Measurements from ENCODE around the gene LRRK1. TPM values are rescaled to one million over a fixed set of nuclear protein-coding genes. Genes with fewer than 3 reads are reported as not detected.
A peak's percentile ranks its signal among the peaks of the same experiment; 100 is the strongest.

LRRK1 gene
- total RNA-seq, 1 donor from 2014 or later: 4.8 TPM

- peak overlapping the region; percentile 83 for H3K27ac Mint-ChIP-seq (ENCODE audit: unreplicated experiment)
- peaks cover 13% of the 10 kb centered on the region for H3K27me3 Mint-ChIP-seq (ENCODE audit: unreplicated experiment)
- no peak for DNase-seq (ENCODE audit: low spot score)
- TF ChIP-seq CTCF (IDR thresholded peaks at IDR 0.05; ENCODE audit: unreplicated experiment): no peak
- peak overlapping the region; percentile 54 for H3K4me3 Mint-ChIP-seq (ENCODE audit: unreplicated experiment)
- H3K4me1 Mint-ChIP-seq (ENCODE audit: unreplicated experiment): peaks cover 25% of the 10 kb centered on the region
- H3K9me3 Mint-ChIP-seq (ENCODE audit: unreplicated experiment): no peaks in the 10 kb centered on the region
- H3K36me3 Mint-ChIP-seq (ENCODE audit: low read depth, unreplicated experiment): peaks cover 23% of the 10 kb centered on the region
These were observed 140.5 kb downstream of the LRRK1 start for GRCh38 chr15:101059381-101060341.

GRCh38 chr15:101060576-101061551 is 141.7 kb downstream of the LRRK1 start:
- Mint-ChIP-seq H3K36me3 (ENCODE audit: low read depth, unreplicated experiment) (peaks cover 20% of the 10 kb centered on the region), H3K27me3 (ENCODE audit: unreplicated experiment) (peaks cover 14% of the 10 kb centered on the region), H3K4me1 (ENCODE audit: unreplicated experiment) (peaks cover 25% of the 10 kb centered on the region), H3K4me3 (ENCODE audit: unreplicated experiment) (no peak overlapping the region), H3K9me3 (ENCODE audit: unreplicated experiment) (no peaks in the 10 kb centered on the region), H3K27ac (ENCODE audit: unreplicated experiment) (no peak overlapping the region)
- TF ChIP-seq CTCF (IDR thresholded peaks at IDR 0.05; ENCODE audit: unreplicated experiment): no peak
- no peak for DNase-seq (ENCODE audit: low spot score)

GRCh38 chr15:101062063-101062462 is 142.9 kb downstream of the LRRK1 start:
- no peak for TF ChIP-seq CTCF (IDR thresholded peaks at IDR 0.05; ENCODE audit: unreplicated experiment)
- Mint-ChIP-seq H3K4me3 (ENCODE audit: unreplicated experiment) (no peak overlapping the region), H3K27me3 (ENCODE audit: unreplicated experiment) (peaks cover 15% of the 10 kb centered on the region), H3K9me3 (ENCODE audit: unreplicated experiment) (no peaks in the 10 kb centered on the region), H3K27ac (ENCODE audit: unreplicated experiment) (no peak overlapping the region), H3K36me3 (ENCODE audit: low read depth, unreplicated experiment) (peaks cover 16% of the 10 kb centered on the region), H3K4me1 (ENCODE audit: unreplicated experiment) (peaks cover 20% of the 10 kb centered on the region)
- DNase-seq (ENCODE audit: low spot score): no peak

GRCh38 chr15:101062471-101063171 is 143.5 kb downstream of the LRRK1 start:
- TF ChIP-seq CTCF (IDR thresholded peaks at IDR 0.05; ENCODE audit: unreplicated experiment): no peak
- Mint-ChIP-seq H3K4me1 (ENCODE audit: unreplicated experiment) (peaks cover 14% of the 10 kb centered on the region), H3K9me3 (ENCODE audit: unreplicated experiment) (no peaks in the 10 kb centered on the region), H3K27me3 (ENCODE audit: unreplicated experiment) (peaks cover 15% of the 10 kb centered on the region), H3K4me3 (ENCODE audit: unreplicated experiment) (no peak overlapping the region), H3K27ac (ENCODE audit: unreplicated experiment) (no peak overlapping the region), H3K36me3 (ENCODE audit: low read depth, unreplicated experiment) (peaks cover 17% of the 10 kb centered on the region)
- DNase-seq (ENCODE audit: low spot score): no peak

Data from endothelial cell (in vitro differentiated cells).